Effector memory CD8-positive, alpha-beta T cell (primary cell): Measurements from ENCODE around the gene MAP2K5.

Experiments
- ATAC-seq: fragments of 150-1000 bp; cut with Tn5 transposase; replicated peaks from 2 replicates; pipeline ENCODE4 v1.10.0; 2021; ENCODE audit warnings: mild to moderate bottlenecking, moderate library complexity
- DNase-seq, 3 experiments: peaks; one replicate each; pipeline ENCODE4 v3.0.0; 2021
- H3K27ac Mint-ChIP-seq, 2 donors: one replicate each; pipeline ENCODE4 v1.8.0; 2022; ENCODE audit warnings: mild to moderate bottlenecking in 2 of 2, mixed read lengths in 2 of 2, moderate library complexity in 2 of 2
- H3K27me3 Mint-ChIP-seq, 2 donors: one replicate each; pipeline ENCODE4 v1.8.0; 2022; ENCODE audit warnings: mixed read lengths in 2 of 2
- H3K36me3 Mint-ChIP-seq: one replicate; pipeline ENCODE4 v1.8.0; 2022; ENCODE audit warnings: mild to moderate bottlenecking, moderate library complexity, mixed read lengths; ENCODE audit not compliant: insufficient read depth
- H3K4me1 Mint-ChIP-seq, 2 donors: one replicate each; pipeline ENCODE4 v1.8.0; 2022; ENCODE audit warnings: low read depth in 2 of 2, mixed read lengths in 2 of 2
- H3K4me3 Mint-ChIP-seq, 2 donors: one replicate each; pipeline ENCODE4 v1.8.0; 2022; ENCODE audit warnings: mild to moderate bottlenecking in 2 of 2, mixed read lengths in 2 of 2, moderate library complexity in 2 of 2
- H3K9me3 Mint-ChIP-seq, 2 donors: one replicate each; pipeline ENCODE4 v1.8.0; 2022; ENCODE audit warnings: mixed read lengths in 2 of 2

MAP2K5 gene

GRCh38 chr15:67796196-67797127, 254.0 kb downstream of the MAP2K5 start:
- H3K4me1 Mint-ChIP-seq: peaks cover 0 to 3% of the 10 kb centered on the region in 2 donors
- DNase-seq (no peak), ATAC-seq (no peak)
- no peaks in the 10 kb centered on the region for H3K27me3 Mint-ChIP-seq
- H3K9me3 Mint-ChIP-seq: no peaks in the 10 kb centered on the region
- no peak overlapping the region for H3K27ac Mint-ChIP-seq
- no peak overlapping the region for H3K4me3 Mint-ChIP-seq
- H3K36me3 Mint-ChIP-seq: peaks cover 8% of the 10 kb centered on the region

- Mint-ChIP-seq H3K4me3 (no peak overlapping the region), H3K36me3 (peaks cover 5% of the 10 kb centered on the region), H3K27me3 (no peaks in the 10 kb centered on the region), H3K9me3 (no peaks in the 10 kb centered on the region), H3K4me1 (no peaks in the 10 kb centered on the region), H3K27ac (no peak overlapping the region)
- DNase-seq (no peak), ATAC-seq (no peak)
These were observed 257.3 kb downstream of the MAP2K5 start for GRCh38 chr15:67799801-67800205.

DNA sequence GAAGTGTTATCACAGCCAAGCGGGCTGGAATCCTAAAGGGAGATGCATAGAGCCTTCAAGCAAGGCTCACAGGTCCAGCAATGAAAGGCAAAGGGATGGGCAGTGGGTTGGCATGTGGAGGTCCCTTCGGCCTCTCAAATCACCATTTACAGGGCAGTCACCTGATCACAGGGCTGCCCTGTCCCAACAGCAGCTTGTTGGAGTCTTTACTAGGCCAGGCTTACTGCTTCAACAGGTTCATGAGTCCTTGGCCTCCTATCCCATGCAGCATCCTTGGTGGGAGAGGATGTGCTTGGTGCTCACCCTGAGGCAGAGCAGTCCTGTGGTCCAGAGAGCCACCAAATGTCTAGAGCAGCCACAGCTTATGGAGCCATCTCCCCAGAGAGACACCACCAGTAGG, 258.6 kb downstream of the MAP2K5 start:
- Mint-ChIP-seq H3K4me3 (no peak overlapping the region), H3K27me3 (no peaks in the 10 kb centered on the region), H3K36me3 (peaks cover 5% of the 10 kb centered on the region), H3K4me1 (no peaks in the 10 kb centered on the region), H3K27ac (no peak overlapping the region), H3K9me3 (no peaks in the 10 kb centered on the region)
- ATAC-seq (no peak), DNase-seq (no peak)

- no peak overlapping the region for H3K27ac Mint-ChIP-seq
- no peaks in the 10 kb centered on the region for H3K9me3 Mint-ChIP-seq
- peaks cover 5% of the 10 kb centered on the region for H3K36me3 Mint-ChIP-seq
- no peaks in the 10 kb centered on the region for H3K4me1 Mint-ChIP-seq
- H3K27me3 Mint-ChIP-seq: no peaks in the 10 kb centered on the region
- DNase-seq: no peak
- ATAC-seq: no peak
- H3K4me3 Mint-ChIP-seq: no peak overlapping the region
These were observed 259.7 kb downstream of the MAP2K5 start for GRCh38 chr15:67801926-67802914.

- Mint-ChIP-seq H3K4me1 (peaks cover 0 to 1% of the 10 kb centered on the region in 2 donors), H3K4me3 (no peak overlapping the region), H3K36me3 (no peaks in the 10 kb centered on the region), H3K27me3 (no peaks in the 10 kb centered on the region), H3K27ac (no peak overlapping the region), H3K9me3 (no peaks in the 10 kb centered on the region)
- ATAC-seq: no peak
- DNase-seq: no peak
These were observed 260.8 kb downstream of the MAP2K5 start for GRCh38 chr15:67803299-67803698.

GRCh38 chr15:67803996-67804843, 261.7 kb downstream of the MAP2K5 start:
- ATAC-seq (no peak), DNase-seq (no peak)
- Mint-ChIP-seq H3K4me1 (peaks cover 0 to 1% of the 10 kb centered on the region in 2 donors), H3K27me3 (no peaks in the 10 kb centered on the region), H3K4me3 (no peak overlapping the region), H3K27ac (no peak overlapping the region), H3K36me3 (no peaks in the 10 kb centered on the region), H3K9me3 (no peaks in the 10 kb centered on the region)

GRCh38 chr15:67805008-67805665, 262.6 kb downstream of the MAP2K5 start:
- Mint-ChIP-seq H3K4me3 (no peak overlapping the region), H3K27me3 (no peaks in the 10 kb centered on the region), H3K36me3 (no peaks in the 10 kb centered on the region), H3K9me3 (no peaks in the 10 kb centered on the region), H3K4me1 (peaks cover 0 to 1% of the 10 kb centered on the region in 2 donors), H3K27ac (no peak overlapping the region)
- ATAC-seq (no peak), DNase-seq (no peak)

DNA sequence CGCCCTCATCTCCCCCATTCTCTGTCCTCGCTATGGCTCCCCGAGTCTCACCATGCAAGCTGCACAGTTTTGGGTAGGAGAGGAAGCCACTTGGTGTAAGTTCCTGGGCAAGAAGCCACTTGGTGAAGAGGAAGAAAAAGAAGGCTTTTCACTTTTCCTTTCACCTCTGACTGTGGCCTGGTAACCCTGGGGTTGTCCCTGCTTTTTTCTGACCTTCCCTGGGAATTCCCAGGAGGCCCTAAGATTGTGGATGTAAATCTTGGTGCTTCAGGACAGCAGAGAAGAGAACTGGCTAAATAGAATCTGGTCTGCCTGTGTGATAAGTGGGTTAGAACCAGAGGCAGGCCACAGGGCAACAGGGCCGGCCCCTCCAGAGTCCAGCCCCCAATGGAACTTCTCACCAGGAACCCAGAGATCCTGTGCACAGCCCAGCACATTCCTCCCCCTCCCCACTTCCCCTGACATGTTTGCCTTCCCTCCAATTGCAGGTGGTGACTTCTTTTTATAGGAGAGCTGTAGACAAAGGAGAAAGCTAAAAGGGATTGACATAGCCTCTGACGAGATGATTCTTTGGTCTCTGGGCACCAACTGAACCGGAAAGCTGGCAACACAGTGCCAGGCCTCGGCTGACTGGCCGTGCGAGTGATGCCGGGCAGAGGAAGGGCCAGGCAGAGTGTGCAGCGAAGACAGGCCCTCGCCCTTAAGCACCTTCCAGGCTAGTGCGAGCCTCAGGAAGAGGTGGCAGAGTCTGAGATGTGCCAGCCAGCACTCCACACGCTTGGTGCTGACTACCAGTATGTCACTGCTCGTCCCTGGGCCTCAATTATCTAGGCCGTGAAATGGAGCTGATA, 263.4 kb downstream of the MAP2K5 start:
- H3K4me1 Mint-ChIP-seq: peaks cover 0 to 1% of the 10 kb centered on the region in 2 donors
- DNase-seq: no peak
- H3K27me3 Mint-ChIP-seq: no peaks in the 10 kb centered on the region
- no peak overlapping the region for H3K4me3 Mint-ChIP-seq
- H3K36me3 Mint-ChIP-seq: no peaks in the 10 kb centered on the region
- H3K9me3 Mint-ChIP-seq: no peaks in the 10 kb centered on the region
- H3K27ac Mint-ChIP-seq: no peak overlapping the region
- ATAC-seq: no peak

- H3K27ac Mint-ChIP-seq: no peak overlapping the region
- no peak overlapping the region for H3K4me3 Mint-ChIP-seq
- ATAC-seq (no peak), DNase-seq (no peak)
- H3K36me3 Mint-ChIP-seq: no peaks in the 10 kb centered on the region
- H3K4me1 Mint-ChIP-seq: peaks cover 0 to 1% of the 10 kb centered on the region in 2 donors
- no peaks in the 10 kb centered on the region for H3K9me3 Mint-ChIP-seq
- H3K27me3 Mint-ChIP-seq: no peaks in the 10 kb centered on the region
These were observed 264.0 kb downstream of the MAP2K5 start for GRCh38 chr15:67806536-67806935.

GRCh38 chr15:67807141-67807540, 264.6 kb downstream of the MAP2K5 start:
- H3K36me3 Mint-ChIP-seq: no peaks in the 10 kb centered on the region
- no peaks in the 10 kb centered on the region for H3K9me3 Mint-ChIP-seq
- ATAC-seq (no peak), DNase-seq (no peak)
- no peaks in the 10 kb centered on the region for H3K27me3 Mint-ChIP-seq
- H3K4me3 Mint-ChIP-seq: no peak overlapping the region
- no peak overlapping the region for H3K27ac Mint-ChIP-seq
- peaks cover 1 to 4% of the 10 kb centered on the region in 2 donors for H3K4me1 Mint-ChIP-seq

DNA sequence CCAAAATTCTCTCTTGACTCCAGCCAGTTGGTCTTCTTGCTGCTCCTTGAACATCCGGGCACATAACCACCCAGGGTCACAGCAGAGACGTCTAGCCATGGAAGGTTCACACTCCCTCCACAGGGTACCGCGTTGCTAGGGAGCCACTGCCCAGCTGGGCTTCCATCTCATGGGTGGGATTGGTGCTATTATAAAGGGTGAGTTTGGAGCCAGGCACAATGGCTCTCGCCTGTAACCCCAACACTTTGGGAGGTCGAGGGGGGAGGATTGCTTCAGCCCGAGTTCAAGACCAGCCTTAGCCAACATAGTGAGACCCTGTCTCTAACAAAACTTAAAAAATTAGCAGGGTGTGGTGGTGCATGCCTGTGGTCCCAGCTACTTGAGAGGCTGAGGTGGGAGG, 265.3 kb downstream of the MAP2K5 start:
- Mint-ChIP-seq H3K9me3 (no peaks in the 10 kb centered on the region), H3K36me3 (no peaks in the 10 kb centered on the region), H3K4me3 (no peak overlapping the region), H3K4me1 (peaks cover 1 to 4% of the 10 kb centered on the region in 2 donors), H3K27ac (no peak overlapping the region), H3K27me3 (peaks cover 0 to under 1% of the 10 kb centered on the region in 2 donors)
- no peak for DNase-seq
- no peak for ATAC-seq

DNA sequence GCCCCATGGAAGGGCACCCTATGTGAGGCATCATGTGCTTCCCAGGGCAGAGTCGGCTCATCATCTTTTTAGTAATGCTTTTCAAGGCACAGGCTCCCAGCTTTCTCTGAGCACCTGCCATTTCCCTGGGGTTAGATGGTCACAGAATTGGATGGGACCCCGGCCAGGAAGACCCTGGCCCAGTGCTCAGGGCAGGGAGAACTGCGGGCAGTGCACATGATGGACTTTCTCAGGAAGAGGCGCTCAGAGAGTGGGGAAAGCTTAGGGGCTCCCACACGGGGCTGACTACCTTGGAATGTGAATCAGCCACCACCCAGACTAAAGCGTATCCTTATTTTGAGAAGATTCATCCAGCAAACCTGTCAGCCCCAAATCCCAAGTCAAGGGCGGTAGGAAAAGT, 266.3 kb downstream of the MAP2K5 start:
- ATAC-seq: no peak
- Mint-ChIP-seq H3K27ac (peak overlapping the region in 1 of 2 donors; percentile 61), H3K27me3 (peaks cover 4 to 8% of the 10 kb centered on the region in 2 donors), H3K36me3 (no peaks in the 10 kb centered on the region), H3K9me3 (no peaks in the 10 kb centered on the region), H3K4me1 (peaks cover 4% of the 10 kb centered on the region in 2 donors), H3K4me3 (no peak overlapping the region)
- DNase-seq: no peak
